ENCODE results near the gene GMFB. TPM values are rescaled to one million over a fixed set of nuclear protein-coding genes. Genes with fewer than 3 reads are reported as not detected.
A peak's percentile ranks its signal among the peaks of the same experiment; 100 is the strongest.

GMFB gene
- total and polyA plus RNA-seq, 9 of the 15 experiments (the other 6 are each of a cell fraction or from before 2014, with no cell fraction given): 14.0 to 31.7 (median 20.5) TPM

GRCh38 chr14:54435500-54435981 lies 53.2 kb downstream of the GMFB start (continued):
- TF ChIP-seq TFAP4 (CRISPR knock-in tag; IDR thresholded peaks at IDR 0.05; ENCODE audit: borderline replicate concordance) (peak; percentile 20; the same call in 1 of the 2 replicates), MLLT1 (IDR thresholded peaks at IDR 0.05) (no peak), OTX1 (CRISPR knock-in tag; IDR thresholded peaks at IDR 0.05) (no peak), SMC3 (conservative IDR thresholded peaks at IDR 0.05; ENCODE audit: insufficient read depth, low read depth, low read length) (no peak), REST (IDR thresholded peaks at IDR 0.05; ENCODE audit: borderline replicate concordance) (no peak), REST (CRISPR knock-in tag; IDR thresholded peaks at IDR 0.05; ENCODE audit: low read depth) (no peak), TFAM (CRISPR knock-in tag; conservative IDR thresholded peaks at IDR 0.05) (no peak), HSF4 (CRISPR knock-in tag; IDR thresholded peaks at IDR 0.05; ENCODE audit: borderline replicate concordance) (no peak)
